GM18526 (cell line): ENCODE measurements around the gene CYP4F12.

ENCODE experiments used
- POLR2A ChIP-seq: IDR thresholded peaks from 3 replicates; pipeline ENCODE4 v1.6.1; 2011; ENCODE audit not compliant: insufficient read length; ENCODE audit errors: extremely low read depth

CYP4F12 gene

GRCh38 chr19:15671891-15672579 lies 852 bp upstream of the CYP4F12 start:
- no peak for TF ChIP-seq POLR2A

- no peak for TF ChIP-seq POLR2A
These were observed 328 bp downstream of the CYP4F12 start for GRCh38 chr19:15673176-15673654.

- TF ChIP-seq POLR2A, result no peak
These were observed 2.7 kb downstream of the CYP4F12 start for GRCh38 chr19:15675560-15675959.

GRCh38 chr19:15679089-15679488 lies 6.2 kb downstream of the CYP4F12 start:
- no peak for TF ChIP-seq POLR2A

- TF ChIP-seq POLR2A, result no peak
These were observed 7.8 kb downstream of the CYP4F12 start for GRCh38 chr19:15680478-15681322.

- TF ChIP-seq POLR2A, result no peak
These were observed 10.5 kb downstream of the CYP4F12 start for GRCh38 chr19:15683411-15683810.

GRCh38 chr19:15684828-15685227 lies 11.9 kb downstream of the CYP4F12 start:
- TF ChIP-seq POLR2A, result no peak

- no peak for TF ChIP-seq POLR2A
These were observed 23.8 kb downstream of the CYP4F12 start for GRCh38 chr19:15696654-15697194.

GRCh38 chr19:15701757-15702533 lies 29.1 kb downstream of the CYP4F12 start:
- no peak for TF ChIP-seq POLR2A

- TF ChIP-seq POLR2A, result no peak
These were observed 29.6 kb downstream of the CYP4F12 start for GRCh38 chr19:15702534-15702930.

- TF ChIP-seq POLR2A, result no peak
These were observed 41.8 kb downstream of the CYP4F12 start for GRCh38 chr19:15714638-15715037.

- TF ChIP-seq POLR2A, result no peak
These were observed 42.8 kb downstream of the CYP4F12 start for GRCh38 chr19:15715642-15716041.

GRCh38 chr19:15717809-15718208 lies 44.9 kb downstream of the CYP4F12 start:
- TF ChIP-seq POLR2A, result no peak

- no peak for TF ChIP-seq POLR2A
These were observed 48.4 kb downstream of the CYP4F12 start for GRCh38 chr19:15721268-15721667.

- TF ChIP-seq POLR2A, result no peak
These were observed 50.1 kb downstream of the CYP4F12 start for GRCh38 chr19:15722956-15723355.
